ENCODE data around the gene ADK.

ADK gene

DNA sequence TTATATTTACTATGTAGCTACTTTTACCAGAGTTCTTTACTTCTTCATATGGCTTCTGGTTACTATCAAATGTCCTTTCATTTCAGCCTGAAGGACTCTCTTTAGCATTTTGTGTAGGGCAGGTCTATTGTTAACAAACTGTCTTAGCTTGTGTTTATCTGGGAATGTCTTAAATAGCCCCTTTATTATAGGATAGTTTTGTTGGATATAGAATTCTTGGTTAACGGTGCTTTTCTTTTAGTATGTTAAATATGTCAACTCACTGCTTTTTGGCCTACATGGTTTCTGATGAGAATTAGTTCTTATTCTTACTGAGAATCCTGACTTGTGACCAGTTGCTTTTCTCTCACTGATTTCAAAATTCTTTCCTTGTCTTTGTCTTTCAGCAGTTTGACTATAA, 169.0 kb downstream of the ADK start:
- Histone ChIP-seq H3K4me2 (no peak overlapping the region), H3K4me1 (ENCODE audit: low read depth, poor library complexity, severe bottlenecking) (no peaks in the 10 kb centered on the region), H3K79me2 (ENCODE audit: insufficient read depth, low read depth) (no peaks in the 10 kb centered on the region)

DNA sequence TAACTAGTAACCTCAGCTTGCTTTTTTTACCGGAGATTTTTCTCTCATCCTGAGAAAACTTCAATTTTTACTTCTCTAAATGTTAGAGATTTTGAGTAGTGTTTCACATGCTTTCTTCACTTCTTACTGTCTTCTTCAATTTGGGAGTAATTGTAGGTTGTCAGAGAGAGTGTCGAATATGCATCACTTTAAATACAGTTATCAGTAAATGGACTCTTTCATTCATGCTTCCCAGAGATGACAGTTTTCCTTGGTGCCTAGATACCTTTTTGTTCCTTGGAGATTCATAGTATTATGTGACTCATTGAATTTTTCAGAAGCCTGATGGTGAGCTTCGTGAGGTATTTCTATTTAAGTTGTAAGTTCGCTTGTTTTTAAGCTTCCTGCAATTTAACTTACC, 169.7 kb downstream of the ADK start:
- no peak overlapping the region for H2AFZ ChIP-seq (ENCODE audit: low read depth)
- no peak overlapping the region for H3K4me3 ChIP-seq (IDR thresholded peaks at IDR 0.05; ENCODE audit: insufficient read depth, low read depth, low read length)
- no peaks in the 10 kb centered on the region for H3K27me3 ChIP-seq (ENCODE audit: insufficient read depth, low read depth)
- H4K20me1 ChIP-seq (ENCODE audit: insufficient read depth), result no peaks in the 10 kb centered on the region
- H3K79me2 ChIP-seq (ENCODE audit: insufficient read depth, low read depth), result no peaks in the 10 kb centered on the region
- H3K36me3 ChIP-seq (ENCODE audit: insufficient read depth), result no peaks in the 10 kb centered on the region
- no peaks in the 10 kb centered on the region for H3K4me1 ChIP-seq (ENCODE audit: low read depth, poor library complexity, severe bottlenecking)
- H3K27ac ChIP-seq, result no peak overlapping the region
- no peak overlapping the region for H3K4me2 ChIP-seq
- TF ChIP-seq, protein P1, sequence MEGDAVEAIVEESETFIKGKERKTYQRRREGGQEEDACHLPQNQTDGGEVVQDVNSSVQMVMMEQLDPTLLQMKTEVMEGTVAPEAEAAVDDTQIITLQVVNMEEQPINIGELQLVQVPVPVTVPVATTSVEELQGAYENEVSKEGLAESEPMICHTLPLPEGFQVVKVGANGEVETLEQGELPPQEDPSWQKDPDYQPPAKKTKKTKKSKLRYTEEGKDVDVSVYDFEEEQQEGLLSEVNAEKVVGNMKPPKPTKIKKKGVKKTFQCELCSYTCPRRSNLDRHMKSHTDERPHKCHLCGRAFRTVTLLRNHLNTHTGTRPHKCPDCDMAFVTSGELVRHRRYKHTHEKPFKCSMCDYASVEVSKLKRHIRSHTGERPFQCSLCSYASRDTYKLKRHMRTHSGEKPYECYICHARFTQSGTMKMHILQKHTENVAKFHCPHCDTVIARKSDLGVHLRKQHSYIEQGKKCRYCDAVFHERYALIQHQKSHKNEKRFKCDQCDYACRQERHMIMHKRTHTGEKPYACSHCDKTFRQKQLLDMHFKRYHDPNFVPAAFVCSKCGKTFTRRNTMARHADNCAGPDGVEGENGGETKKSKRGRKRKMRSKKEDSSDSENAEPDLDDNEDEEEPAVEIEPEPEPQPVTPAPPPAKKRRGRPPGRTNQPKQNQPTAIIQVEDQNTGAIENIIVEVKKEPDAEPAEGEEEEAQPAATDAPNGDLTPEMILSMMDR (conservative IDR thresholded peaks at IDR 0.05; ENCODE audit: low read depth, low read length), result no peak
- no peak overlapping the region for H3K9ac ChIP-seq

More for the DNA sequence above, 169.0 kb downstream of the ADK start:
- Histone ChIP-seq H3K9ac (no peak overlapping the region), H4K20me1 (ENCODE audit: insufficient read depth) (no peaks in the 10 kb centered on the region), H3K4me3 (IDR thresholded peaks at IDR 0.05; ENCODE audit: insufficient read depth, low read depth, low read length) (no peak overlapping the region), H3K36me3 (ENCODE audit: insufficient read depth) (no peaks in the 10 kb centered on the region), H3K27me3 (ENCODE audit: insufficient read depth, low read depth) (no peaks in the 10 kb centered on the region), H2AFZ (ENCODE audit: low read depth) (no peak overlapping the region), H3K27ac (no peak overlapping the region)
- TF ChIP-seq, protein P1 (conservative IDR thresholded peaks at IDR 0.05; ENCODE audit: low read depth, low read length), result no peak

DNA sequence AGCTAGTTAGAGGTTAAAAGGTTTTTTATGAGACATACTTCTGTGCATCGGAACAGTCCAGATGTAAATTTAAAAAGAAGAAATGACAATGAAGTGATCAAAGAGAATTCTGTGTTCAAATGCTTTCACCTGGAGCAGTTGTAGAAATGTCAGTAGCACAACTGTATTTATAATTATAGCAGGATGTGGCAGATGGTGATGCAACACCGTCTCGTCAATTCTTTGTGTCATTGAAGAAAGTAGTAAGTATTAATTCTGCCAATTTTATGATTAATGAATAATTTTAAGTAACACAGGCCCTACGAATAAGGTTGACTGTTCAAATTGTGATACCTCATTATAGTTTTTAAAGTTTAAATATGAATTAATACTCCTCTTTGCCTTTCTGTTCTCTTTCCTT, 171.1 kb downstream of the ADK start:
- H3K4me3 ChIP-seq (IDR thresholded peaks at IDR 0.05; ENCODE audit: insufficient read depth, low read depth, low read length), result no peak overlapping the region
- H3K27me3 ChIP-seq (ENCODE audit: insufficient read depth, low read depth), result no peaks in the 10 kb centered on the region
- no peak overlapping the region for H3K4me2 ChIP-seq
- no peaks in the 10 kb centered on the region for H3K79me2 ChIP-seq (ENCODE audit: insufficient read depth, low read depth)
- TF ChIP-seq, protein P1 (conservative IDR thresholded peaks at IDR 0.05; ENCODE audit: low read depth, low read length), result no peak
- no peaks in the 10 kb centered on the region for H4K20me1 ChIP-seq (ENCODE audit: insufficient read depth)
- no peak overlapping the region for H3K27ac ChIP-seq
- no peak overlapping the region for H3K9ac ChIP-seq
- no peaks in the 10 kb centered on the region for H3K4me1 ChIP-seq (ENCODE audit: low read depth, poor library complexity, severe bottlenecking)
- H2AFZ ChIP-seq (ENCODE audit: low read depth), result no peak overlapping the region
- no peaks in the 10 kb centered on the region for H3K36me3 ChIP-seq (ENCODE audit: insufficient read depth)

GRCh38 chr10:74322565-74322964, 171.5 kb downstream of the ADK start:
- H3K27me3 ChIP-seq (ENCODE audit: insufficient read depth, low read depth), result no peaks in the 10 kb centered on the region
- H3K27ac ChIP-seq, result no peak overlapping the region
- H3K4me1 ChIP-seq (ENCODE audit: low read depth, poor library complexity, severe bottlenecking), result no peaks in the 10 kb centered on the region
- no peak overlapping the region for H3K4me3 ChIP-seq (IDR thresholded peaks at IDR 0.05; ENCODE audit: insufficient read depth, low read depth, low read length)
- H3K4me2 ChIP-seq, result no peak overlapping the region
- no peaks in the 10 kb centered on the region for H3K36me3 ChIP-seq (ENCODE audit: insufficient read depth)
- H3K79me2 ChIP-seq (ENCODE audit: insufficient read depth, low read depth), result no peaks in the 10 kb centered on the region
- H3K9ac ChIP-seq, result no peak overlapping the region
- TF ChIP-seq, protein P1 (conservative IDR thresholded peaks at IDR 0.05; ENCODE audit: low read depth, low read length), result no peak
- no peaks in the 10 kb centered on the region for H4K20me1 ChIP-seq (ENCODE audit: insufficient read depth)
- H2AFZ ChIP-seq (ENCODE audit: low read depth), result no peak overlapping the region
